Erythroblast (primary cell): ENCODE data around the gene KRABD2.
"Not testable (repeated sequence)": the region's sequence is repeated elsewhere in the genome, so short reads cannot be mapped to it uniquely, and the experiment has no call there.

Experiments
- DNase-seq, 2 experiments: peaks; one replicate each; lab custom pipeline; 2025; lab: John Stamatoyannopoulos, UW
- GATA1 ChIP-seq: IDR thresholded peaks from 2 replicates; pipeline ENCODE4 v1.6.1; 2011; ENCODE audit warnings: low read depth, mild to moderate bottlenecking, control low read depth, low read length, moderate library complexity
- POLR2A ChIP-seq: IDR thresholded peaks from 2 replicates; pipeline ENCODE4 v1.6.1; 2011; ENCODE audit warnings: mild to moderate bottlenecking, low read length

Gene KRABD2

GRCh38 chr17:8360260-8360659 is 16.2 kb downstream of the KRABD2 start:
- DNase-seq = no peak
- TF ChIP-seq GATA1 (no peak), POLR2A (no peak)

GRCh38 chr17:8359769-8360168 is 16.7 kb downstream of the KRABD2 start:
- no peak for TF ChIP-seq POLR2A
- TF ChIP-seq GATA1 = no peak
- no peak for DNase-seq

GRCh38 chr17:8357910-8358309 is 18.6 kb downstream of the KRABD2 start:
- TF ChIP-seq POLR2A (no peak), GATA1 (no peak)
- no peak for DNase-seq

- DNase-seq = no peak
- TF ChIP-seq POLR2A (no peak), GATA1 (no peak)
Measured at GRCh38 chr17:8354236-8354635, 22.3 kb downstream of the KRABD2 start.

- no peak for TF ChIP-seq GATA1
- no peak for TF ChIP-seq POLR2A
- no peak for DNase-seq
Measured at GRCh38 chr17:8353736-8354135, 22.8 kb downstream of the KRABD2 start.

- no peak for DNase-seq
- no peak for TF ChIP-seq GATA1
- no peak for TF ChIP-seq POLR2A
Measured at GRCh38 chr17:8350339-8350738, 26.2 kb downstream of the KRABD2 start.

GRCh38 chr17:8347001-8347400 is 29.5 kb downstream of the KRABD2 start:
- not testable (repeated sequence) for DNase-seq

GRCh38 chr17:8345951-8346665 is 30.4 kb downstream of the KRABD2 start:
- no peak for TF ChIP-seq GATA1
- TF ChIP-seq POLR2A = no peak
- DNase-seq = no peak

GRCh38 chr17:8345052-8345690 is 31.3 kb downstream of the KRABD2 start:
- no peak for TF ChIP-seq GATA1
- TF ChIP-seq POLR2A = no peak
- DNase-seq = no peak

GRCh38 chr17:8341456-8341855 is 35.0 kb downstream of the KRABD2 start:
- TF ChIP-seq GATA1 (no peak), POLR2A (no peak)
- no peak for DNase-seq

GRCh38 chr17:8339540-8339939 is 37.0 kb downstream of the KRABD2 start, which contains the start of gene ODF4:
TSS of gene ODF4 (plus strand) at chr17:8339840. CDS start at chr17:8340052, 212 bp downstream.
- no peak for DNase-seq
- no peak for TF ChIP-seq GATA1
- no peak for TF ChIP-seq POLR2A

- no peak for DNase-seq
Measured at GRCh38 chr17:8338753-8339140, 37.8 kb downstream of the KRABD2 start.

GRCh38 chr17:8337802-8338752 is 38.4 kb downstream of the KRABD2 start:
- TF ChIP-seq POLR2A (no peak), GATA1 (no peak)
- DNase-seq = peak in 1 of 2 experiments; percentile 17

More at GRCh38 chr17:8338753-8339140, 37.8 kb downstream of the KRABD2 start:
- no peak for TF ChIP-seq GATA1
- TF ChIP-seq POLR2A = no peak
